ENCODE data around the gene ITSN1.
"Not testable (repeated sequence)": the region's sequence is repeated elsewhere in the genome, so short reads cannot be mapped to it uniquely, and the experiment has no call there.

Gene ITSN1

GRCh38 chr21:33894736-33895288, 252.5 kb downstream of the ITSN1 start:
- peak; percentile 92 for ATAC-seq
- peak; percentile 75 for DNase-seq

GRCh38 chr21:33895356-33895755, 253.1 kb downstream of the ITSN1 start:
- ATAC-seq (no peak), DNase-seq (no peak)

- DNase-seq (no peak), ATAC-seq (no peak)
Measured at GRCh38 chr21:33896691-33897090, 254.4 kb downstream of the ITSN1 start.

GRCh38 chr21:33897098-33897497, 254.8 kb downstream of the ITSN1 start:
- DNase-seq (no peak), ATAC-seq (no peak)

DNA sequence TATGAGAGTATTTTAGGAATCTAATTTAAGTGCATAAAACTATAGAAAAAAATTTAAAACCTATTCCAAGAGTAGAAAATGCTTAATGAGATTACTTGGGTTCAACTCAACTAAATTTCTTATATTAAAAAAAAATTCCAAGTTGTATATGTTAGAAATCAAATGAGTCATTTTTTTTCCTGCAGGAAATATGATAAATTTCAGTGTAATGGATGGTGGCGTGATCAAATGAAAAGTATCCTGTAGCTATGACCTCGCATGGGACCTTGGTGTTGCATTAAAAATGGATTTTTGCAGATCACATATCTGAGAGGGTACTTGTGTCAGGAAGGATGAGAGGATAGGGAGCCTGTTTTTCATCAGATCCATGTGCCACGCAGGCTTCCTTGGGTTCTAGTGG, 255.4 kb downstream of the ITSN1 start:
- DNase-seq (no peak), ATAC-seq (no peak)

DNA sequence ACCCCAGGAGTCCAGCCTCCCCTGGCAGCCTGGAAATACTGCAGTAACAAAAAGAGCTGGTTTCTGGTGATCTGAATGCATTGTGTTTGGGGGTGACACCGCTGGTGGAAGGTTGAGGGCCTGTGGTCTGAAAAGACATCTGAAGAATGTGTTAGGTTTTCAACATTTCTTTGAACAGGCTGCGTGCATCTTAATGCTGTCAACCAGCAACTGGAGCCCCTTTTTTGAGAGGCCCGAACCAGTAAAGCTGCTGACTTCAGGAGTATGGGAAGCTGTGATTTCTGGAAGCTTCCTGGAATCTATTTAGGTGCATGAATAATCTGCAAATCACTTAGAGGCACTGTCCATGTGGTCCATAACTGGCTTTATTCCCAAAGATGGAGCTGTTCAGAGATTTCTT, 256.3 kb downstream of the ITSN1 start:
- no peak for ATAC-seq
- no peak for DNase-seq

DNA sequence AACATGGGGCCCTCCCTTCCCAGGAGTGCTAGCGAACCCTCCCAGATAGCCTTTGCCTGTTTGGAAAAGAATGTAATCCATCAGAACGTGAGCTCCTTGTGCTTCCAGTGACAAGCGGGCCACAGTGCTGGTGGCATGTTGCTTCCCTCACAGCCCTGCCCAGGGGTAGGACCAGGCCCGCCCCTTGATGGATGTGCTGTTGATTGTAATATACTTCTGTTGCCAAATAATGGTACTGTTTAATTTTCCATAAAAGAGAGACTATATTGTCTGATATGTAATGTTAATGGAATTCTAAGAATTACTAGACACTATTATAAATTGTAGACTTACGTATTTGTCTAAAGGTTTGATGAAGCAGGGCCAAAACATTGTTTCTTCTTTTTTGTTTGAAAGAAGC, 256.9 kb downstream of the ITSN1 start:
- DNase-seq (no peak), ATAC-seq (no peak)

- ATAC-seq (peak; percentile 60), DNase-seq (no peak)
Measured at GRCh38 chr21:33901412-33902288, 259.3 kb downstream of the ITSN1 start.

- DNase-seq (no peak), ATAC-seq (no peak)
Measured at GRCh38 chr21:33902349-33902748, 260.0 kb downstream of the ITSN1 start.

- ATAC-seq, result no peak
- no peak for DNase-seq
Measured at GRCh38 chr21:33904041-33904440, 261.7 kb downstream of the ITSN1 start.

DNA sequence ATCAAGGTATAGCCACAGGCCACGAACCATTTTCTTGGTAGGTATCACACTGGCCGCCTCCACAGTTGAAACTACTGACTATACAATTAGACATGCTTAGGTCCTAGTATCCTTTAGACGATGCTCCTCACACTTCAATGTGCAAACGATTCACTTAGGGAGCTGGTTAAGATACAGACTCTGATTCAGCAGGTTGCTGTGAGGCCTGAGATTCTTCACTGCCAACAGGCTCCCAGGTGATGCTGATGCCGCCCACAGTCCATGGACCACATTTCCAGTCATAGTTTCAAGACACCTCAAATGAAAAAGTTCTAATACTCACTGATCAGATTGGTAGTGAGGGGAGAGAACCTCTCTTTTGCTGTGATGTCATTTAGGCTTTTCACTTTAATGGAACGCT, 266.5 kb downstream of the ITSN1 start:
- peak; percentile 69 for ATAC-seq
- no peak for DNase-seq

DNA sequence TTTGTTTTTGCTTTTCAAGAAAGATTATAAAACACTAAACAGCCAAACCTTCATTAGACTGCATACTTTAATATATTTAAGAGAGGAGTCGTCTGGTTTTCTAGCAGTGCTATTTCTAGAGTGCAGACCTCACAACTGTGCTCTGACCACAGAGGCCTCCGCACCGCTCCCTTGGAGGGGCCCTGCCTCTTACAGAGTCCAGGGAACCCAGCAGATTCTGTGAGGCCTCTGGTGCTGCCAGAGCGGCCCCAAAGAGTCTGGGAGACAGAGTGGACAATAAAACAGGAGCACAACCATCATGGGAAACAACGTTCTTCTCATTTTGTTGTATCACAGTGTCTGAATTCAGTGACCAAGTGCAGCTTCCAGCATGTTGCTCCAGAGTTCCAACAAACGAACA, 267.5 kb downstream of the ITSN1 start:
- DNase-seq (no peak), ATAC-seq (no peak)

DNA sequence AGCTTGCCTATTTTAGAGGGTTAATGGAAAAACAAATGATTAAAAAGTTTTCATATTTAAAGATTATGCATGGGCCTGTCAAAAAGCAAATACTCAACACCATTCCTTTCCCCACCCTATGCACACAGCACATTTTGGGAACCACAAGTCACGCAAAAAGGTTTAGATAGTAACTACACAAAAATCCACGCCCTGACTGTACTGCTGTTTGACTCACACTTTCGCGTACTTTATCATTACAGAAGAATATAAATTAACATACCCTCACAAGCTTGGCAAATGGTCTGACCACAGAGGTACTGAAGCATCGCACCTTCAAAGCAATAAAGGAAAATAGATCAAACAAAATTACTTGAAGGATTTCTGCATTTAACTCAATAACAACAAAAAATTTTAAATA, 271.9 kb downstream of the ITSN1 start:
- DNase-seq, result no peak
- ATAC-seq, result no peak

- peak; percentile 100 for ATAC-seq
- DNase-seq, result peak; percentile 97
Measured at GRCh38 chr21:33915368-33916199, 273.3 kb downstream of the ITSN1 start, which contains the start of gene ATP5PO. Gene ATP5PO, minus strand, starts transcription at chr21:33915804. Its CDS starts 41 bp downstream, at chr21:33915763.

- ATAC-seq, result no peak
- DNase-seq, result no peak
Measured at GRCh38 chr21:33916200-33916567, 273.9 kb downstream of the ITSN1 start.

GRCh38 chr21:33917421-33917820, 275.1 kb downstream of the ITSN1 start:
- DNase-seq, result no peak
- ATAC-seq, result no peak

DNA sequence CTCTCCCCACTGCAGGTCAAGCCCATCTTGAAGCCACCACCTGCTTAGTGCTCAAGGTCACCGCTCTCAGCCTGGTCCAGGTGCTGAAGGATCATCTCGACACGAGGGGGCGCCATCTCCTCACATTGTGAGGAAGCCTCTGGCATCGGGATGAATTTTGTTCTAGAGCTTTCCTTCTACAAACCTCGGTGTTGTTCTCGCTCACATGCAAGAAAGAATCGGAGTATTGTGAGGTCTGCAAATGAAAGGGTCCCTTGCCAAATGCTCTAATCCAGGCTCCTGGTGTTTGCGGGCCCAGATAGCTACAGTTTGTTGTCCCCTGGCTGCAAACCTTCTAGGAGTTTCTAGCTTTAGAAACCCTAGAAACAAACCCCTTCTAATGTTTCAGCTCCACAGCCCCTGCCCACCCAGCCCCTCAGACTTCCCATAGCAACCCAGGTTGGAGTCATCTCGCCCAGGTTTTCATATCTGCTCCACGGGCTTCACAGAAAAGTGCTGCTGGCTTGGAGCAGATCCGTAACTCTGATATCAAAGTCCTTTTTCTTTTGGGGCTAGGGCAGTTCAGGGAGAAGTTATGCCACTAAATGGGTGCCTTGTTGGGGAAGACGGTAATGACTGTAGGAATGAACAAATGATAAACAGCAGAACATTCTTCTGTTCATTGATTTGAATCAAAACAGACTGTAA, 281.9 kb downstream of the ITSN1 start:
- peak; percentile 94 for ATAC-seq
- DNase-seq, result peak; percentile 93

GRCh38 chr21:33924766-33925100, 282.4 kb downstream of the ITSN1 start:
- DNase-seq (no peak), ATAC-seq (no peak)

DNA sequence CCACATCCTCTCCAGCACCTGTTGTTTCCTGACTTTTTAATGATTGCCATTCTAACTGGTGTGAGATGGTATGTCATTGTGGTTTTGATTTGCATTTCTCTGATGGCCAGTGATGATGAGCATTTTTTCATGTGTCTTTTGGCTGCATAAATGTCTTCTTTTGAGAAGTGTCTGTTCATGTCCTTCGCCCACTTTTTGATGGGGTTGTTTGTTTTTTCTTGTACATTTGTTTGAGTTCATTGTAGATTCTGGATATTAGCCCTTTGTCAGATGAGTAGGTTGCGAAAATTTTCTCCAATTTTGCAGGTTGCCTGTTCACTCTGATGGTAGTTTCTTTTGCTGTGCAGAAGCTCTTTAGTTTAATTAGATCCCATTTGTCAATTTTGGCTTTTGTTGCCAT, 283.9 kb downstream of the ITSN1 start:
- DNase-seq, ATAC-seq: not testable (repeated sequence)

GRCh38 chr21:33931052-33931798, 288.9 kb downstream of the ITSN1 start:
- DNase-seq (peak; percentile 59), ATAC-seq (peak; percentile 94)

- DNase-seq (no peak), ATAC-seq (peak; percentile 10)
Measured at GRCh38 chr21:33931799-33932390, 289.6 kb downstream of the ITSN1 start.
